PC-3 (cell line): Measurements from ENCODE around the gene CNPY3. TPM values are rescaled to one million over a fixed set of nuclear protein-coding genes. Genes with fewer than 3 reads are reported as not detected.

Experiments used
- ATAC-seq: fragments of 200-7000 bp; cut with Tn5 transposase; 2 replicates; pipeline ENCODE4 v1.9.1; 2020; ENCODE audit warnings: mild to moderate bottlenecking, moderate library complexity
- BruUV-seq: library from RNA; stranded (reverse); fragments of 400-500 nt; replicated peaks from 2 replicates; lab custom pipeline; 2021; lab: Mats Ljungman, UMichigan
- CTCF ChIA-PET: fragments of 300-600 bp; sonication (Branson Sonifier 250); formaldehyde crosslinking; loops from one replicate; lab custom pipeline; 2022; ENCODE audit warnings: antibody characterized with exemption; lab: Charles Lee
- POLR2A ChIA-PET: fragments of 300-600 bp; sonication (Branson Sonifier 250); formaldehyde crosslinking; loops from one replicate; lab custom pipeline; 2022; ENCODE audit warnings: antibody characterized with exemption; ENCODE audit not compliant: unreplicated experiment; lab: Charles Lee
- DNase-seq: peaks from one replicate; pipeline ENCODE4 v3.0.0-alpha.2; 2015
- H2AFZ ChIP-seq: fragments of 300-600 bp; sonication (generic); 2 replicates; pipeline ENCODE4 v1.6.0; 2016; ENCODE audit warnings: antibody characterized with exemption, low read length
- H3F3A ChIP-seq: fragments of 300-600 bp; sonication (generic); one replicate; pipeline ENCODE4 v1.6.0; 2017; ENCODE audit warnings: antibody characterized with exemption, low read length, control low read depth, mild to moderate bottlenecking; ENCODE audit not compliant: unreplicated experiment
- H3K27ac ChIP-seq: fragments of 300-600 bp; sonication (generic); 2 replicates; pipeline ENCODE4 v1.5.1; 2016; ENCODE audit warnings: mild to moderate bottlenecking, low read length
- H3K27me3 ChIP-seq: fragments of 300-600 bp; sonication (generic); 2 replicates; pipeline ENCODE4 v1.6.1; 2016; ENCODE audit warnings: low read length, mixed read lengths
- H3K36me3 ChIP-seq: fragments of 300-600 bp; sonication (generic); 2 replicates; pipeline ENCODE4 v1.6.1; 2016; ENCODE audit warnings: low read depth, mixed run types, low read length, mixed read lengths
- H3K4me1 ChIP-seq: fragments of 300-600 bp; sonication (generic); 2 replicates; pipeline ENCODE4 v1.5.1; 2016; ENCODE audit warnings: low read length; ENCODE audit not compliant: insufficient read depth
- H3K4me2 ChIP-seq: fragments of 300-600 bp; sonication (generic); 2 replicates; pipeline ENCODE4 v1.6.0; 2016; ENCODE audit warnings: low read length
- H3K4me3 ChIP-seq: fragments of 300-600 bp; sonication (generic); 2 replicates; pipeline ENCODE4 v1.5.1; 2016; ENCODE audit warnings: mild to moderate bottlenecking, low read length, mixed read lengths
- H3K79me2 ChIP-seq: fragments of 300-600 bp; sonication (generic); 2 replicates; pipeline ENCODE4 v1.6.1; 2017; ENCODE audit warnings: low read length, mixed read lengths
- H3K9ac ChIP-seq: fragments of 300-600 bp; sonication (generic); 2 replicates; pipeline ENCODE4 v1.6.0; 2016; ENCODE audit warnings: mild to moderate bottlenecking, low read length
- H3K9me2 ChIP-seq: fragments of 300-600 bp; sonication (generic); replicated peaks from 2 replicates; pipeline ENCODE4 v1.6.1; 2016; ENCODE audit warnings: mixed run types, low read length, mixed read lengths
- H3K9me3 ChIP-seq: fragments of 300-600 bp; sonication (generic); 2 replicates; pipeline ENCODE4 v1.6.1; 2016; ENCODE audit warnings: low read length, mixed read lengths
- H4K20me1 ChIP-seq: fragments of 300-600 bp; sonication (generic); 2 replicates; pipeline ENCODE4 v1.6.1; 2016; ENCODE audit warnings: low read length, mixed read lengths
- CTCF ChIP-seq: fragments of 300-600 bp; sonication (generic); conservative IDR thresholded peaks from 2 replicates; pipeline ENCODE4 v1.5.1; 2017; ENCODE audit warnings: antibody characterized with exemption, low read depth, mild to moderate bottlenecking, low read length
- EZH2 ChIP-seq: fragments of 300-600 bp; sonication (generic); IDR thresholded peaks from one replicate; pipeline ENCODE4 v1.6.1; 2017; ENCODE audit warnings: antibody characterized with exemption, mild to moderate bottlenecking, low read length; ENCODE audit not compliant: unreplicated experiment
- EZH2phosphoT487 ChIP-seq: fragments of 300-600 bp; sonication (generic); IDR thresholded peaks from 2 replicates; pipeline ENCODE4 v1.6.1; 2018; ENCODE audit warnings: mild to moderate bottlenecking, antibody characterized with exemption, low read length, borderline replicate concordance
- intact Hi-C: fragments of 100-400 bp; cut with micrococcal nuclease; formaldehyde crosslinking; loops from 2 replicates; pipeline ENCODE4 v1.9.0; 2023
- total RNA-seq: library from RNA; depleted of rRNA; stranded (reverse); fragments of >200 nt; gene quantifications from 2 replicates; pipeline ENCODE4 v1.2.3, GENCODE V29; 2014; rRNA removed

CNPY3 gene
- total RNA-seq, 1 experiment from 2014 or later = 37.5 TPM

GRCh38 chr6:42987533-42988451, 58.5 kb downstream of the CNPY3 start:
- Histone ChIP-seq H3K9me3 (no peaks in the 10 kb centered on the region), H3K4me3 (no peak overlapping the region), H4K20me1 (no peaks in the 10 kb centered on the region), H3K9ac (no peak overlapping the region), H3K4me1 (peaks cover 24% of the 10 kb centered on the region), H2AFZ (no peak overlapping the region), H3K4me2 (no peak overlapping the region), H3K9me2 (no peaks in the 10 kb centered on the region), H3K27ac (no peak overlapping the region), H3K27me3 (no peaks in the 10 kb centered on the region), H3K36me3 (peaks cover 9% of the 10 kb centered on the region), H3K79me2 (peaks cover 33% of the 10 kb centered on the region), H3F3A (no peaks in the 10 kb centered on the region)
- ChIA-PET CTCF (no interaction called here), POLR2A (no interaction called here)
- DNase-seq (no peak), ATAC-seq (no peak)
- TF ChIP-seq CTCF = no peak
- no peak for TF ChIP-seq EZH2phosphoT487
- TF ChIP-seq EZH2 = no peak
- no TSS peak for BruUV-seq
- intact Hi-C loops = no loop called here

GRCh38 chr6:42988486-42989020, 59.3 kb downstream of the CNPY3 start:
- no peaks in the 10 kb centered on the region for H4K20me1 ChIP-seq

More at GRCh38 chr6:42988486-42989020, 59.3 kb downstream of the CNPY3 start:
- Histone ChIP-seq H3K4me1 (peaks cover 23% of the 10 kb centered on the region), H3K9me2 (no peaks in the 10 kb centered on the region), H3K27me3 (no peaks in the 10 kb centered on the region), H3K79me2 (peaks cover 33% of the 10 kb centered on the region), H3K9me3 (no peaks in the 10 kb centered on the region), H3K27ac (no peak overlapping the region), H2AFZ (no peak overlapping the region), H3K36me3 (peaks cover 9% of the 10 kb centered on the region), H3K4me3 (no peak overlapping the region), H3K4me2 (no peak overlapping the region), H3K9ac (no peak overlapping the region), H3F3A (no peaks in the 10 kb centered on the region)
- ChIA-PET POLR2A (no interaction called here), CTCF (no interaction called here)
- DNase-seq = peak; percentile 19
- intact Hi-C loops = no loop called here
- TF ChIP-seq CTCF (no peak), EZH2 (no peak), EZH2phosphoT487 (no peak)
- BruUV-seq = no TSS peak
- ATAC-seq = no peak

Other genes with a start within 250 kb of the CNPY3 start
- gene PRPH2, start 206.9 kb upstream of the CNPY3 start, total RNA-seq = not detected in 2 replicates
- 32.3 and 36.5 TPM in 2 replicates for gene TBCC, start 183.4 kb upstream of the CNPY3 start, total RNA-seq
- gene BICRAL, start 147.4 kb upstream of the CNPY3 start, total RNA-seq = 3.3 and 3.5 TPM in 2 replicates
- 87.6 and 99.5 TPM in 2 replicates for gene RPL7L1, start 49.9 kb upstream of the CNPY3 start, total RNA-seq
- not detected in 2 replicates for gene PTCRA, start 13.4 kb upstream of the CNPY3 start, total RNA-seq
- gene GNMT, start 31.3 kb downstream of the CNPY3 start, total RNA-seq = 0.47 and 1.2 TPM in 2 replicates
- 35.9 and 40.8 TPM in 2 replicates for gene PEX6, start 49.7 kb downstream of the CNPY3 start, total RNA-seq
- 54.1 and 55.6 TPM in 2 replicates for gene PPP2R5D, start 55.1 kb downstream of the CNPY3 start, total RNA-seq
- gene MEA1, start 84.5 kb downstream of the CNPY3 start, total RNA-seq = 131 and 146 TPM in 2 replicates
- gene KLHDC3, start 84.8 kb downstream of the CNPY3 start, total RNA-seq = 68.9 and 76.0 TPM in 2 replicates
- 120 and 133 TPM in 2 replicates for gene RRP36, start 92.1 kb downstream of the CNPY3 start, total RNA-seq
- 17.5 and 18.6 TPM in 2 replicates for gene CUL7, start 124.4 kb downstream of the CNPY3 start, total RNA-seq
- gene MRPL2, start 130.0 kb downstream of the CNPY3 start, total RNA-seq = 59.8 and 63.9 TPM in 2 replicates
- gene KLC4, start 130.2 kb downstream of the CNPY3 start, total RNA-seq = 17.5 and 18.5 TPM in 2 replicates
- gene PTK7, start 146.8 kb downstream of the CNPY3 start, total RNA-seq = 48.1 and 69.1 TPM in 2 replicates
- gene SRF, start 241.8 kb downstream of the CNPY3 start, total RNA-seq = 35.0 and 44.3 TPM in 2 replicates